ENCODE measurements around the gene ENC1.

Gene ENC1

GRCh38 chr5:74619308-74619707 lies 21.2 kb downstream of the ENC1 start:
- H3K9me2 ChIP-seq (ENCODE audit: low read depth, low read length) = no peaks in the 10 kb centered on the region
- no peak overlapping the region for H2AFZ ChIP-seq (ENCODE audit: low read length)
- H3K27ac ChIP-seq (ENCODE audit: low read depth, low read length, poor library complexity, severe bottlenecking) = no peak overlapping the region
- no peaks in the 10 kb centered on the region for H4K20me1 ChIP-seq (ENCODE audit: insufficient read depth, low read length)
- no peaks in the 10 kb centered on the region for H3K4me1 ChIP-seq (ENCODE audit: insufficient read depth, low read length, severe bottlenecking)
- TF ChIP-seq EZH2 (IDR thresholded peaks at IDR 0.05; ENCODE audit: borderline replicate concordance, low read length) (no peak), CTCF (IDR thresholded peaks at IDR 0.05; ENCODE audit: low read length) (no peak)
- H3K27me3 ChIP-seq (ENCODE audit: insufficient read depth, low read length) = no peaks in the 10 kb centered on the region
- no peaks in the 10 kb centered on the region for H3K79me2 ChIP-seq (ENCODE audit: insufficient read depth, low read length)
- no peaks in the 10 kb centered on the region for H3F3A ChIP-seq (ENCODE audit: insufficient read depth, low read length)
- no peaks in the 10 kb centered on the region for H3K36me3 ChIP-seq (ENCODE audit: insufficient read depth, low read length)
- no peak overlapping the region for H3K4me3 ChIP-seq (ENCODE audit: low read depth, low read length, poor library complexity, severe bottlenecking)
- H3K9ac ChIP-seq (ENCODE audit: low read length) = no peak overlapping the region
- H3K4me2 ChIP-seq (ENCODE audit: low read length) = no peak overlapping the region
- no peaks in the 10 kb centered on the region for H3K9me3 ChIP-seq (ENCODE audit: low read length)

GRCh38 chr5:74618106-74618505 lies 22.4 kb downstream of the ENC1 start:
- H3K27me3 ChIP-seq (ENCODE audit: insufficient read depth, low read length) = no peaks in the 10 kb centered on the region
- no peaks in the 10 kb centered on the region for H3F3A ChIP-seq (ENCODE audit: insufficient read depth, low read length)
- H3K27ac ChIP-seq (ENCODE audit: low read depth, low read length, poor library complexity, severe bottlenecking) = no peak overlapping the region
- H3K4me3 ChIP-seq (ENCODE audit: low read depth, low read length, poor library complexity, severe bottlenecking) = no peak overlapping the region
- no peaks in the 10 kb centered on the region for H3K4me1 ChIP-seq (ENCODE audit: insufficient read depth, low read length, severe bottlenecking)
- H3K9me2 ChIP-seq (ENCODE audit: low read depth, low read length) = no peaks in the 10 kb centered on the region
- H3K36me3 ChIP-seq (ENCODE audit: insufficient read depth, low read length) = no peaks in the 10 kb centered on the region
- no peak for TF ChIP-seq CTCF (IDR thresholded peaks at IDR 0.05; ENCODE audit: low read length)
- TF ChIP-seq EZH2 (IDR thresholded peaks at IDR 0.05; ENCODE audit: borderline replicate concordance, low read length) = no peak
- H3K9me3 ChIP-seq (ENCODE audit: low read length) = no peaks in the 10 kb centered on the region
- no peak overlapping the region for H2AFZ ChIP-seq (ENCODE audit: low read length)
- H3K79me2 ChIP-seq (ENCODE audit: insufficient read depth, low read length) = no peaks in the 10 kb centered on the region
- H3K4me2 ChIP-seq (ENCODE audit: low read length) = no peak overlapping the region
- no peak overlapping the region for H3K9ac ChIP-seq (ENCODE audit: low read length)
- no peaks in the 10 kb centered on the region for H4K20me1 ChIP-seq (ENCODE audit: insufficient read depth, low read length)

- Histone ChIP-seq H3K9me3 (ENCODE audit: low read length) (no peaks in the 10 kb centered on the region), H3K4me3 (ENCODE audit: low read depth, low read length, poor library complexity, severe bottlenecking) (no peak overlapping the region), H3K4me1 (ENCODE audit: insufficient read depth, low read length, severe bottlenecking) (no peaks in the 10 kb centered on the region), H3K9me2 (ENCODE audit: low read depth, low read length) (no peaks in the 10 kb centered on the region), H3K27me3 (ENCODE audit: insufficient read depth, low read length) (no peaks in the 10 kb centered on the region), H3K36me3 (ENCODE audit: insufficient read depth, low read length) (no peaks in the 10 kb centered on the region), H3K9ac (ENCODE audit: low read length) (no peak overlapping the region), H2AFZ (ENCODE audit: low read length) (no peak overlapping the region), H3F3A (ENCODE audit: insufficient read depth, low read length) (no peaks in the 10 kb centered on the region), H4K20me1 (ENCODE audit: insufficient read depth, low read length) (no peaks in the 10 kb centered on the region), H3K27ac (ENCODE audit: low read depth, low read length, poor library complexity, severe bottlenecking) (no peak overlapping the region), H3K79me2 (ENCODE audit: insufficient read depth, low read length) (no peaks in the 10 kb centered on the region), H3K4me2 (ENCODE audit: low read length) (no peak overlapping the region)
- TF ChIP-seq CTCF (IDR thresholded peaks at IDR 0.05; ENCODE audit: low read length) (no peak), EZH2 (IDR thresholded peaks at IDR 0.05; ENCODE audit: borderline replicate concordance, low read length) (no peak)
Observed at GRCh38 chr5:74617202-74617601, 23.3 kb downstream of the ENC1 start.
